CD4-positive, alpha-beta T cell treated with Interleukin-12 subunit alpha and Interleukin-12 subunit beta, for 1 hour (primary cell): ENCODE results near the gene TSBP1.
"Not testable (repeated sequence)": the region's sequence is repeated elsewhere in the genome, so short reads cannot be mapped to it uniquely, and the experiment has no call there.

Source experiments
- DNase-seq: peaks from one replicate; pipeline ENCODE4 v3.0.0-alpha.2; 2020

TSBP1 gene

DNA sequence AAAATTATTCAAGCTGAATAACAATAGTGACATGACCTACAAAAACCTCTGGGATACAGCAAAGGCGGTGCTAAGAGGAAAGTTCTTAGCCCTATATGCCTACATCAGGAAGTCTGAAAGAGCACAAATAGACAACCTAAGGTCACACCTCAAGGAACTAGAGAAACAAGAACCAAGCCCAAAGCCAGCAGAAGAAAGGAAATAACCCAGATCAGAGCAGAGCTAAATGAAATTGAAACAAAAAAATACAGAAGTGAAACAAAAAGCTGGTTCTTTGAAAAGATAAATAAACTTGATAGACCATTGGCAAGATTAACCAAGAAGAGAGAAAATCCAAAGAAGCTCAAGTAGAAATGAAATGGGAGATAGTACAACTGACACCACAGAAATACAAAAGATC is 100.3 kb downstream of the TSBP1 start:
- peak; percentile 13 for DNase-seq

DNA sequence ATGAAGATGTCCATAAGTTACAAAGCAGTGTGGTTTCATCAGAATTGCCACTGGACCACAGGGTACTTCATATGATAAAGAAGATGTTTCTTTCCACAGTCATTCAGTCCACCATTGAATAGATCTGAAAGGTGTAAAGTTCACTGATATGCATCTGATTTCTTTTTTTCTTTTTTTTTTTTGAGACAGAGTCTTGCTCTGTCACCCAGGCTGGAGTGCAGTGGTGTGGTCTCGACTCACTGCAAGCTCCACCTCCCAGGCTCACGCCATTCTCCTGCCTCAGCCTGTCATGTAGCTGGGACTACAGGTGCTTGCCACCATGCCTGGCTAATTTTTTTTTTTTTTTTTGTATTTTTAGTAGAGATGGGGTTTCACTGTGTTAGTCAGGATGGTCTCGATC is 103.2 kb downstream of the TSBP1 start:
- DNase-seq: not testable (repeated sequence)

DNA sequence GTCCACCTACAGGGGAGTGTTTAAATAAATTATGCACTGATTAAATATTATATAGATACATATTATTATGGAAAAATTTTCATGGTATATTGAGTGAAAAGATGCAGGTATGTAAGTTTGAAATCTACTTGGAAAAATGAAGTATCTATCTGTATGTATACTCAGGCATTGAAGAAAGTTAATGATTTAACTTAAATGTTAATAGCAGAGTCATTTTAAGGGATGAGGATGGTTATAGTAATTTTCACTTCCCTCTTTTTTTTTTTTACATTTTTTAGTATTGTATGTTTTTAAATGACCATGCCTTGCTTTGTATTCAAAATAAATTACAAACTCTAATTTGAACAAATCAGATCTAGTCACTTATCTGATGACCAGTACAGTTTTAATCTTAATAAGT is 104.7 kb downstream of the TSBP1 start:
- no peak for DNase-seq

DNA sequence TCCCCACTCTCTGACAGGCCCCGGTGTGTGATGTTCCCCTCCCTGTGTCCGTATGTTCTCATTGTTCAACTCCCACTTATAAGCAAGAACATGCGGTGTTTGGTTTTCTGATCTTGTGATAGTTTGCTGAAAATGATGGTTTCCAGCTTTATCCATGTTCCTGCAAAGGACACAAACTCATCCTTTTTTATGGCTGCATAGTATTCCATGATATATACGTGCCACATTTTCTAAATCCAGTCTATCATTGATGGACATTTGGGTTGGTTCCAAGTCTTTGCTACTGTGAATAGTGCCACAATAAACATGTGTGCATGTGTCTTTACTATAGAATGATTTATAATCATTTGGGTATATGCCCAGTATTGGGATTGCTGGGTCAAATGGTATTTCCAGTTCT is 114.4 kb downstream of the TSBP1 start:
- DNase-seq: not testable (repeated sequence)

DNA sequence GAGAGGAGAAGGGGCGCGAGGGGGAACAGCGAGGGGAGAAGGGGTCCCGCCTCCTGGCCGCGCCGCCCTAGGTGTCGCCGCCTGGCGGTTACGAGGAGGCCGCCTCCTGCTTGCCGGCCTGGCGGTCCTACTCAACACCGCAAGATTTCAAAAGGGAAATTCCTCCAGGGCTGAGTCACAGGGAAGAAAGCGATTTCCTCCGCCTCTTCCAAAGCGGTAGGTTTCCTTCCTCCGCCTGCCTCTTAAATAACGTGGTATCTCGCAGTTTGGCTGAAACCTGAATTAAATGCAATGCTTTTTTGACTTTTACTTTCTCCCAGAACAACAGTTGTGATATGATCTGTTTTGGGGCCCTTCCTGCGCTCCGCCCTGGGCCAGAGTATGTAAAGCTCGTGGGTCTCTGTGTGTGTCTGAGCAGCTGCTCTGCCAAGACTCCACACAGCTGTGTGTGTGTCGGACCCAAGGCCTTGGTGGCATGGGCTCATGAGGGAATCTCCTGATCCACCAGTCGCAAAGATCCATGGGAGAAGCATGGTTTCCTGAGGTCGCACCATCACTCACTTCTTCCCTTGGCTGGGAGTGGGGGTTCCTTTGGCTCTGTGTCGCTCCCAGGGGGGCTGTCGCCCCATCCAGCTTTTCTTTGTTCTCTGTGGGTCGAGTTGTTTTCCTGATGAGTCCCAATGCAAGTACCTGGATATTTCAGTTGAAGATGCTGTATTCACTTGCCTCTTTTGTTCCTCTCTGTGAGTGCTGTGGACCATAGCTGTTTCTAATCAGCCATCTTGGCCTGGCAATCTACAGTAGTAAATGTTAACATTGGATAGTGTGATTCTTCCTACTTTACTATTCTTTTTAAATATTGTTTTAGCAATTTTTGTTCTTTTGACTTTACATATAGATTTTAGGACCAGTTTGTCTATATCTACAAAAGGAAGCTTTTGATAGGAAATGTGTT is 116.2 kb downstream of the TSBP1 start:
- peak; percentile 69 for DNase-seq

DNA sequence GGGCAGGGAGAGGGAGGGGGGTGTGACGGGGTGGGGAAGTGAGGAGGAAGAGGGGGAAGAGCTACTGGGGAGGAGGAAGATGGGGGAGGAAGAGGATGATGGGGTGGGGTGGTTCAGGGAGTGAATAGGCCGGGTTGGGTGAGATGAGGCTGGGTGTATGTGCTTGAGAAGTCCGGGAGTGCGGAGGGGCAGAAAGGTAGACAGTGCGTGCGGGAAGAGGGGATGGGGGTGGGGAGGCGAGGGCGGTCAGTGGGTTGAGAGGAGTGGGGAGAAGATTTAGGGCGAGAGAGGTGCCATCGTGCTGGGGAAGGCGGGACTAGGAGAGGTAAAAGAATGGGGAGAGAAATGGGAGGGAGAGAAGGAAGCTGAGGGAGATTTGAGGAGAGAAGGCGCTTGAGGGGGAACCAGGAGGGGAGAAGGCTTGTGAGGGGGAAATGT is 116.9 kb downstream of the TSBP1 start:
- DNase-seq: no peak

DNA sequence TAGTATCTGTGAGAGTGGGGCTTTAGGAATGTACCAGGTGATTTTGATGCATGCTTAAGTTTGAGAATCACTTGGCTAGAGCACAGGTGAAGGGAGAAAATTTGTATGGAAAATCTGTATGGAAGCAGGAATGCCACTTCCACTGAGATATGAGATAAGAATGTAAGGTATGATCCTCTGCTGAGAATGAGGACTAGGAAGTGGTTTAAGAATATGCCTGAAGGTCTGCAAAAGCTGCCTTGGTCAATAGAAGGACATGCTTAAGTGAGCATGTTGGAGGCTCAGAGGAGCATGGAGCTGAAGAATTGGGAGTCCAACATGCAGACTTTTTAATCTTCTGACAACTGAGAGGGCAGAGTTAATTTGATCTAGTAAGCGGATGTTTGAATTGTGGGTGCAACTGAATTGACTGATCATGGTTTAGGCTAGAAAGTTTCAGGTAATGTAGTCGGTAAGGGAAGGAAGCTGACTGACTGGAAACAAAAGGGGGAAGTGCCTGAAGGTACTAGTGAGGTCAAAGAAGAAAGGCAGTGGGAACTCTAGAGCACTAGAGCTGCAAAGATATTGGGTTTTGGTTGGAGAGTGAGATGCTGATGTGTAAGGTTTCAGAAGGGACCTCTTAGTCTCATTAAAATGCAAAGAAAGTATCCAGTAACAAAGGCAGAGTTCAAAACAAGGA is 119.2 kb downstream of the TSBP1 start:
- DNase-seq: no peak

DNA sequence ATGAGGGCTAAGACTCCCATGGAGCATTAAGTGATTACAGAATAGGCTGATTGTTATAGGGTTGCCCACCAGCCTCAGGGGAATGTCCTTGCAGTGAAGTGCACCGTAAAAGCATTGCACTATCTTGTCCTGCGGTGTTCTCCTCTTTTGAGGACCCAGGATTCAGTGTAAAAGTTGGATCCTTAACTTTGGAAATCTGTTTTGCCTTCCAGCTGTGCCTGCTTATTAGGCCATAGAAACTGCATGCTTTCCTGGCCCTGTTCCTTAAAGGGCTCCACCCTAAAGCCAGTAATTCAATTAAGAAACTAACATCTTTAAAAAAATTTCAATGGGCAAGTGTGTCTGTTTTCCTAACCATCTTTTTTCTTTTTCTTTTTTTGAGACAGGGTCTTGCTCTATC is 122.4 kb downstream of the TSBP1 start:
- no peak for DNase-seq

DNA sequence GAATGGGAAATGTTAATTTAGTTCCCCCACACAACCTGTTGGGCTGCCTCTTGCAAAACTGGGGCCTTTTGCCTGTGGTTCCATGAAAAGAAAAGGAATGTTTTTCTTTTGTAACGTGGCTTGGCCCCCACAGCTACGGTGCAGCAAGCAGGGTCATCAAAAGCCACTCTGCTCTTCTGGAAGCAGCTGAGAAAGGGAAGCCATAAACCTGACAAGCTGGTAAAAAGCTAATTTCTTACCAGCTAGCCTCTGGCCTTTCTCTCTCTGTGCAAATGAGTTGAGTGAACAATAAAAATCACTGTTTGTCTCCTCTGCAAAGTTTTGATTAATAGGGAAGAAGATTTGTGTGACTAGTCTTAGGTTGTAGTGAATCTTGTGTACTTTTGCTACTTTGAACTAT is 124.3 kb downstream of the TSBP1 start:
- no peak for DNase-seq

DNA sequence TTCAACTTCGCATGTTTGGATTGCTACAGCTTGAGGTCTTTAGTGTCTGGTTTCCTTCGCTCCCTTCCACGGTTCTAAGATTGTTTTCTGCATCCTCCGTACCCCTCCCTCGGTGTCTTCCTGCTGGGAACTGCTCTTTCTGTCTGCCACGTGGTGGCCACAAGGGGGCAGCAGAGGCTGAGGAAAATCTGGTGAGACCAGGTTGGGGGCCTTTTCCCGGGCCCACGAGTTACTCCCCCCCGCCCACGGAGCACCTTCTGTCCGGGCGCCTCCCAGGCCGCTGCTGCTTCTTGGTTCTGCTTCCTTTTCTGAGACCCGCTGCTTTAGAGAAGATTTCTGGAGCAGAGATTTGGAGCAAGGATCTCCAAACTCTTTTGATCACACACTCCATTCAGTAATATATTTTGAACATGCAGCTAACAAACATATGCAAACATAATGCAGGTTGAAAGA is 126.7 kb downstream of the TSBP1 start:
- DNase-seq: peak; percentile 77

DNA sequence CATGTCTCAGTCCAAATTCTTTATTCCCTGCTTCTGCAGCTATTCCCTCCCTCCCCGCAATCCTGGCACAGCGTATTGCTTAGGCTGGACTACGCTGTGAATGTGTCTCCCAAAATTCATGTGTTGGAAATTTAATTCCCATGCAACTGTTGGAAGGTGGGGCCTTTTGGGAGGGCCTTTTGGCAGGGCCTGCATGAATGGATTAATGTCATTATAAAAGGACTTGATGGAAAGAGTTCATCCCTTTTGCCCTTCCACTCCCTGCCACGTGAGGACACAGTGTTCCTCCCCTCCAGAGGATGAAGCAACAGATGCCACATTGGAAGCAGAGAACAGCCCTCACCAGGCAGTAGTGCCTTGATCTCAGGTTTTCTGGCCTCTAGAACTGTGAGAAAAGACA is 127.4 kb downstream of the TSBP1 start:
- no peak for DNase-seq
